Right ventricle myocardium superior (tissue), 1 donor: ENCODE results near the gene LGALS7B. TPM values are rescaled to one million over a fixed set of nuclear protein-coding genes. Genes with fewer than 3 reads are reported as not detected.
A peak's percentile ranks its signal among the peaks of the same experiment; 100 is the strongest.
"Not testable (repeated sequence)": the region's sequence is repeated elsewhere in the genome, so short reads cannot be mapped to it uniquely, and the experiment has no call there.

Experiments
- ATAC-seq: fragments of 200-7000 bp; cut with Tn5 transposase; one replicate; pipeline ENCODE4 v1.9.1; 2020; ENCODE audit warnings: mild to moderate bottlenecking; ENCODE audit not compliant: poor library complexity
- DNase-seq: peaks from one replicate; pipeline ENCODE4 v3.0.0-alpha.2; 2020
- intact Hi-C: fragments of 100-400 bp; cut with DNase I; formaldehyde crosslinking; loops from one replicate; pipeline ENCODE4 v1.11.2; 2022
- total RNA-seq: library from RNA; stranded (reverse); fragmentation: NEBNext Ultra II Directional; extraction: Animal tissue kit (Norgen Biotek cat#: 25700); gene quantifications from one replicate; pipeline ENCODE4 v1.2.1, GENCODE V29; 2021
- donor health status: DM: no; HTN: yes; CAD: no; lungs with severe emphysema.

Gene LGALS7B
- total RNA-seq, 1 donor from 2014 or later: not detected

- DNase-seq, intact Hi-C loops: not testable (repeated sequence)
- peak; percentile 97 for ATAC-seq
Measured at GRCh38 chr19:38791451-38792064, 2.6 kb downstream of the LGALS7B start.

DNA sequence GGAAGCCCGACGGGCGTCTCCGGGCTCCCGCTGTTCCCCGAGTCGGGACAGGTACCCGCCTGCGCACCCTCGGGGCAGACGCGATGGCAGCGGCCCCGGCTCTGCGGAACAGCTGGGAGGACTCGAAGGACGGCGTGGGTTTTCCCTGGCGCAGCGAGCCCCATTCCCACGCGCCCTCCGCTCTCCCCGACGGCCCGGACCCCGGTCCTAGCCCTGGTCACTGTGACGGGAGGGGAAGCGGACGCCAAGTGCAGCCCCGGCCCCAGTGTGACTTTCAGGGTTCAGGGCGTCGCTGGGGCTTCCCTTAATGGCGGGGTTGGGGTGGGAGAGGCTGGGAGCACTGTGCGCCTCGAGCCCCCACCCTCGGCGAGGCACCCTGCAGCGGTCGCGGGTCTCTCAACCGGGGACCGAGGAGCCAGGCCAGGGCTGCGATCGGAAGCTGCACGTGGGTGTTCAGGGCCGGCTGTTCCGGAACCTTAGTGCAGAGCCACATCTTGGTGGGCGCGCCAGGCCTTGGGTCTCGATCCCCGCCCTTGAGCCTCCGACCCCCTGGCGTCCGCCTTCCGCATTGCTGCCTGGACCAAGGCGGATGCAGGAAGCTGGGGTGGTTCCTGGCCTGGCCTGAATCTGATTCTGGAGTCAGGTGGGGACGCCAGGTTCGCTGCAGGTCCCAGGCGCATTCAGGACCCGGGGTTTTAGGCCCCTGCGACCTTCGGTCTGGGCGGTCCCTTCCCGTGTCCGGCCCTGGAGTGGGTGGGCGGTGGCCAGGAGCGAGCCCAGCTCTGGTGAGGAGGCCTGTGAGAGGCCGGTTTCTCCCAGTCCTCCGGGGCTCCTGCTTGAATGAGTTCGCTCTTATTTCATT lies 3.5 kb downstream of the LGALS7B start:
- ATAC-seq (peak; percentile 33), DNase-seq (peak; percentile 81)
- intact Hi-C loops: no loop called here

- ATAC-seq (no peak), DNase-seq (no peak)
- intact Hi-C loops: no loop called here
Measured at GRCh38 chr19:38793177-38793576, 4.2 kb downstream of the LGALS7B start.

DNA sequence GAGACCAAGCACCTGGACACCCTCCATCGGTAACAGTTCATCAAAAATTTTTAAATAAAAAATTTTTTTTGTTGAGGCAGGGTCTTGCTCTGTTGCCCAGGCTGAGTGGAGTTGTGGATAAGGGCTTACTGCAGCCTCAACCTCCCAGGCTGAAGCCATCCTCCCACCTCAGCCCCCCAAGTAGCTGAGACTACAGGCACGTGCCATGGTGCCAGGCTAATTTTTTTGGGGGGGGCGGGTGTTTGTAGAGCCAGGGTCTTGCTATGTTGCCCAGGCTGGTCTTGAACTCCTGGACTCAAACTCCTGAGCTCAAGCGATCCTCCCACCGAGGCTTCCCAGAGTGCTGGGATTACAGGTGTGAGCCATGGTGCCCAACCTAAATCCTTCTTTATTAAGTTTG lies 4.7 kb downstream of the LGALS7B start:
- ATAC-seq (no peak), DNase-seq (no peak)
- intact Hi-C loops: no loop called here

- DNase-seq: no peak
- intact Hi-C loops: no loop called here
- ATAC-seq: no peak
Measured at GRCh38 chr19:38795549-38795948, 6.5 kb downstream of the LGALS7B start.

DNA sequence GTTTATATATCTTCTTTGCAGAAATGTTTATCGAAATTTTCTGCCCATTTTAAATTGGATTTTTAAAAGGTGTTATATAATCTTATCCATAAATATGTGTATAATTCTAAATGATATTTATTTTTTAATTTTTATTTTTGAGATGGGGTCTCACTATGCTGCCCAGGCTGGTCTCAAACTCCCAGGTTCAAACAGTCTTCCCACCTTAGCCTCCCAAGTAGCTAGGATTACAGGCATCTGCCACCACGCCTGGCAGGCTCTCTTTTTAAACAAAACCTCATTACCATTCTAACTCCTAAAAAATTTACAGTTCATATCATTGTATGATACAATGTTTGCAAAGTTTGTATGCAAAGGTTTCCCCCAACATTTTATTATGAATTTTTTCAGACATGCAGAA lies 7.2 kb downstream of the LGALS7B start:
- ATAC-seq (no peak), DNase-seq (no peak)
- intact Hi-C loops: no loop called here

GRCh38 chr19:38797781-38798180 lies 8.8 kb downstream of the LGALS7B start:
- DNase-seq, ATAC-seq, intact Hi-C loops: not testable (repeated sequence)

- intact Hi-C loops: no loop called here
- ATAC-seq: no peak
- no peak for DNase-seq
Measured at GRCh38 chr19:38799104-38799503, 10.1 kb downstream of the LGALS7B start.

GRCh38 chr19:38800577-38801347 lies 11.8 kb downstream of the LGALS7B start:
- ATAC-seq (no peak), DNase-seq (no peak)
- intact Hi-C loops: no loop called here

GRCh38 chr19:38801359-38802095 lies 12.5 kb downstream of the LGALS7B start:
- no peak for ATAC-seq
- DNase-seq: no peak
- intact Hi-C loops: no loop called here

- ATAC-seq (no peak), DNase-seq (no peak)
- intact Hi-C loops: no loop called here
Measured at GRCh38 chr19:38803543-38803942, 14.5 kb downstream of the LGALS7B start.

DNA sequence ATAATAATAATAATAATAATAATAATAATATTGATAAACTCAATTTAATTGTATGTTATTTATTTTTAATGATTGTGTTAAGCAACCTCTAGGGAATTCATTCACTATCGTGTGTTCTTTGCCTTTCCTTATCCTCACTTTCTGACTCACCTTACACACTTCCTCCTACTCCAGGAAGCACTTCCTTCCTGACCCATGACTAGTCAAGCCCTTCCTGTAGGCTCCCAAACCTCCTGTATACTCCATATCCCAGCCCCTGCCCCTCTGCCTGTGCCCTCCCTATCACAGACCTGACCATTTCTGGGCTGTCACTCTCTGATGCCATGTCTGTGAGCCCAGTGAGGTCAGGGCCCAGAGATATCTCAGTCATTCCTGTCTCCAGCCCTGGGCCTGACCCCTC lies 16.2 kb downstream of the LGALS7B start:
- DNase-seq (no peak), ATAC-seq (no peak)
- intact Hi-C loops: no loop called here

- no peak for DNase-seq
- intact Hi-C loops: no loop called here
- ATAC-seq: no peak
Measured at GRCh38 chr19:38806371-38806770, 17.4 kb downstream of the LGALS7B start.

DNA sequence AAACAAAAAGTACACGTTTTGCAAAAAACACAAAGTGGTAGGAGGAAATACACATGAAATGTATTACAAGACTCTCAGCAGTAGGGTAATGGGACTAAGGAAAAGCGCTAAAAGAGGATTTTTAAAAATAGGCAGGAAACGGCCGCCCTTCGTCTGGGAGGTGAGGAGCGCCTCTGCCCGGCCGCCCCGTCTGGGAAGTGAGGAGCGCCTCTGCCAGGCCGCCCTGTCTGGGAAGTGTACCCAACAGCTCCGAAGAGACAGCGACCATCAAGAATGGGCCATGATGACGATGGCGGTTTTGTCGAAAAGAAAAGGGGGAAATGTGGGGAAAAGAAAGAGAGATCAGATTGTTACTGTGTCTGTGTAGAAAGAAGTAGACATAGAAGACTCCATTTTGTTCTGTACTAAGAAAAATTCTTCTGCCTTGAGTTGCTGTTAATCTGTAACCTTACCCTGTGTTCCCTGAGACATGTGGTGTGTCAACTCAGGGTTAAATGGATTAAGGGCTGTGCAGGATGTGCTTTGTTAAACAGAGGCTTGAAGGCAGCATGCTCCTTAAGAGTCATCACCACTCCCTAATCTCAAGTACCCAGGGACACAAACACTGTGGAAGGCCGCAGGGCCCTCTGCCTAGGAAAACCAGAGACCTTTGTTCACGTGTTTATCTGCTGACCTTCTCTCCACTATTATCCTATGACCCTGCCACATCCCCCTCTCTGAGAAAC lies 18.5 kb downstream of the LGALS7B start:
- DNase-seq, ATAC-seq, intact Hi-C loops: not testable (repeated sequence)

- intact Hi-C loops: no loop called here
- no peak for DNase-seq
- ATAC-seq: no peak
Measured at GRCh38 chr19:38808741-38809140, 19.7 kb downstream of the LGALS7B start.

GRCh38 chr19:38809592-38810252 lies 20.7 kb downstream of the LGALS7B start:
- no peak for DNase-seq
- intact Hi-C loops: no loop called here
- no peak for ATAC-seq

GRCh38 chr19:38812009-38812840 lies 23.2 kb downstream of the LGALS7B start:
- no peak for DNase-seq
- intact Hi-C loops: no loop called here
- no peak for ATAC-seq
